Measurements from ENCODE around the gene ADAMTS17. TPM values are rescaled to one million over a fixed set of nuclear protein-coding genes. Genes with fewer than 3 reads are reported as not detected.

ADAMTS17 gene
- total RNA-seq, 1 donor from 2014 or later, result 0.99 TPM

GRCh38 chr15:100049483-100049882, 292.3 kb downstream of the ADAMTS17 start:
- Histone ChIP-seq H3K4me3 (no peak overlapping the region), H3K36me3 (no peaks in the 10 kb centered on the region), H3K27me3 (ENCODE audit: low read depth) (no peaks in the 10 kb centered on the region), H3K9me3 (replicated peaks) (no peaks in the 10 kb centered on the region), H3K27ac (replicated peaks) (no peak overlapping the region), H3K4me1 (peaks cover 6% of the 10 kb centered on the region)
- DNase-seq, result no peak
- intact Hi-C loops (cut with micrococcal nuclease), result no loop called here
- TF ChIP-seq, protein P1, sequence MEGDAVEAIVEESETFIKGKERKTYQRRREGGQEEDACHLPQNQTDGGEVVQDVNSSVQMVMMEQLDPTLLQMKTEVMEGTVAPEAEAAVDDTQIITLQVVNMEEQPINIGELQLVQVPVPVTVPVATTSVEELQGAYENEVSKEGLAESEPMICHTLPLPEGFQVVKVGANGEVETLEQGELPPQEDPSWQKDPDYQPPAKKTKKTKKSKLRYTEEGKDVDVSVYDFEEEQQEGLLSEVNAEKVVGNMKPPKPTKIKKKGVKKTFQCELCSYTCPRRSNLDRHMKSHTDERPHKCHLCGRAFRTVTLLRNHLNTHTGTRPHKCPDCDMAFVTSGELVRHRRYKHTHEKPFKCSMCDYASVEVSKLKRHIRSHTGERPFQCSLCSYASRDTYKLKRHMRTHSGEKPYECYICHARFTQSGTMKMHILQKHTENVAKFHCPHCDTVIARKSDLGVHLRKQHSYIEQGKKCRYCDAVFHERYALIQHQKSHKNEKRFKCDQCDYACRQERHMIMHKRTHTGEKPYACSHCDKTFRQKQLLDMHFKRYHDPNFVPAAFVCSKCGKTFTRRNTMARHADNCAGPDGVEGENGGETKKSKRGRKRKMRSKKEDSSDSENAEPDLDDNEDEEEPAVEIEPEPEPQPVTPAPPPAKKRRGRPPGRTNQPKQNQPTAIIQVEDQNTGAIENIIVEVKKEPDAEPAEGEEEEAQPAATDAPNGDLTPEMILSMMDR (IDR thresholded peaks at IDR 0.05; ENCODE audit: borderline replicate concordance), result no peak

GRCh38 chr15:100048736-100049135, 293.0 kb downstream of the ADAMTS17 start:
- TF ChIP-seq, protein P1 (IDR thresholded peaks at IDR 0.05; ENCODE audit: borderline replicate concordance), result no peak
- H3K27ac ChIP-seq (replicated peaks), result no peak overlapping the region

DNA sequence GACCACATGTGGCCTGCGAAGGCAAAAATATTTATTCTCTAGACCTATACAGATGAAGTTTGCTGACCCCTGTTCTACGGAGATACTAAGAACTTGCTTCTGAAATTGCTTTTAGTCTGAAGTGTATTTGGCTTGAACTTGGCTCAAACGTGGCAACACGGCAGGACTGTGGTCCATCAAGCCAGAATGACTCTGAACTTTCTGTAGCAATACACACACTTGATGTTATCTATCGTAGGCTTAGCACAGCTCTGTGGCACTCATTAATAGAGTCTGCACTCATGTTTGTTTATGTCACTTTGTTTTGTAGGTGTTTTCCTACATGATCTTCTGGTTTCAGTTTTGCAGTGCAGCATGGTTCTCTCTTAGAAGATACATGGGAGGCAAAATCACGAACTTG, 298.1 kb downstream of the ADAMTS17 start:
- peak overlapping the region; percentile 32 for H3K27ac ChIP-seq (replicated peaks)
- no peaks in the 10 kb centered on the region for H3K27me3 ChIP-seq (ENCODE audit: low read depth)
- H3K9me3 ChIP-seq (replicated peaks), result no peaks in the 10 kb centered on the region
- H3K4me3 ChIP-seq, result no peak overlapping the region
- no peaks in the 10 kb centered on the region for H3K36me3 ChIP-seq
- peaks cover 15% of the 10 kb centered on the region for H3K4me1 ChIP-seq
- TF ChIP-seq, protein P1 (IDR thresholded peaks at IDR 0.05; ENCODE audit: borderline replicate concordance), result no peak
- intact Hi-C loops (cut with micrococcal nuclease), result no loop called here
- DNase-seq, result no peak

More at GRCh38 chr15:100048736-100049135, 293.0 kb downstream of the ADAMTS17 start:
- intact Hi-C loops (cut with micrococcal nuclease), result no loop called here
- DNase-seq, result no peak
- no peaks in the 10 kb centered on the region for H3K27me3 ChIP-seq (ENCODE audit: low read depth)
- no peaks in the 10 kb centered on the region for H3K36me3 ChIP-seq
- no peaks in the 10 kb centered on the region for H3K9me3 ChIP-seq (replicated peaks)
- no peak overlapping the region for H3K4me3 ChIP-seq
- H3K4me1 ChIP-seq, result peaks cover 8% of the 10 kb centered on the region

DNA sequence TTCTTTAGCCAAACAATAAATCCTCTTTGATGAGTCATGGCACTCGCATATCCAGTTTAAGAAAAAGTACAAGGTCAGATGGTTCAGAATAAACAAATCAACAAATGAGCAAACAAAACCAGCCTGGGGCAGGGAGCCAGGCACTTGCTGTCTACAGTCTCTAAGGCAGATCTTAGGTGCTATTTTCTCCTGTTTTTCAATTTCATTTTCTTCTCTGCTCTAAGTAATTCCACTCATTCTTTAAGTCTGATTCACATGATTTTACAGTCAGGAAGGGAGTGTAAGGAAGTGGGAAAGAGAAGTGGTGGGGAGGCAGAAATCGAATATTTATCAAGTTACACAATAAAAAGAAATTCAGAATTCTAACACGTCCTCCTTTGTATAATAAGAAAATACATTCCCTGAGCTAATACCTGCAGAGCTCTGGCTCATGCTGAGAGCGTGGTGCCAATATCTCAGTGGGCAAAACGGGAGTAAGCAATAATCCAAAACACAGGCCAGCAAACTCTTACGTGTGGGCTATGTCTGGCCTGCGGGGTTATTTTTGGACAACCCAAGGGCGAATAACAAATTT, 298.6 kb downstream of the ADAMTS17 start:
- H3K27ac ChIP-seq (replicated peaks), result peak overlapping the region; percentile 32

DNA sequence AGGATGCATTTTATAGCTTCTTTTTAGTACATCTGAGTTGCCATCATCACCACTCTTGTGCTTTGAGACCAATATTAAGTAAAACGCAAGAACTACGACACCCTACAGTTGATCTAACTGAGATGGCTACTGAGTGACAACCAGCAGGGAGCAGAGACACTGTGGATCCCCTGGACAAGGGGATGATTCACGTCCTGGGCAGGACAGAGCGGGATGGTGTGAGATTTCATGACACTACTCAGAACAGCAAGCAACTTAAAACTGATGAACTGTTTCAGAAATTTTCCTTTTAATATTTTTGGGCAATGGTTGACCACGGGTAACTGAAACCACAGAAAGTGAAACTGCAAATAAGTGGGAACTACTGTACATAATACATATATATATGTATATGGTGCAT, 299.2 kb downstream of the ADAMTS17 start:
- no peak overlapping the region for H3K4me3 ChIP-seq
- TF ChIP-seq, protein P1 (IDR thresholded peaks at IDR 0.05; ENCODE audit: borderline replicate concordance), result no peak
- H3K27ac ChIP-seq (replicated peaks), result no peak overlapping the region
- intact Hi-C loops (cut with micrococcal nuclease), result no loop called here
- H3K27me3 ChIP-seq (ENCODE audit: low read depth), result no peaks in the 10 kb centered on the region
- H3K9me3 ChIP-seq (replicated peaks), result no peaks in the 10 kb centered on the region
- DNase-seq, result no peak
- no peaks in the 10 kb centered on the region for H3K36me3 ChIP-seq
- H3K4me1 ChIP-seq, result peaks cover 15% of the 10 kb centered on the region

More for the DNA sequence above, 298.6 kb downstream of the ADAMTS17 start:
- Histone ChIP-seq H3K4me1 (peaks cover 15% of the 10 kb centered on the region), H3K36me3 (no peaks in the 10 kb centered on the region), H3K9me3 (replicated peaks) (no peaks in the 10 kb centered on the region), H3K27me3 (ENCODE audit: low read depth) (no peaks in the 10 kb centered on the region), H3K4me3 (no peak overlapping the region)
- intact Hi-C loops (cut with micrococcal nuclease), result no loop called here
- no peak for DNase-seq
- TF ChIP-seq, protein P1 (IDR thresholded peaks at IDR 0.05; ENCODE audit: borderline replicate concordance), result no peak
